Frontal cortex (tissue), 4 donors: ENCODE data around the gene NRARP. TPM values are rescaled to one million over a fixed set of nuclear protein-coding genes. Genes with fewer than 3 reads are reported as not detected.

Experiments used
- DNase-seq, 2 donors: peaks; one replicate each; pipeline ENCODE4 v3.0.0; 2012; ENCODE audit warnings: low spot score in 2 of 2
- FAIRE-seq: peaks from 2 replicates; lab custom pipeline; 2012; peaks lifted over from hg19 to GRCh38; lab: Jason Lieb, UNC
- total RNA-seq: library from RNA; depleted of rRNA; stranded (reverse); fragments of >200 nt; gene quantifications from one replicate; pipeline ENCODE4 v1.2.3, GENCODE V29; 2014
- donor health status: control.
- donor health status: control.
- donor health status: control.

NRARP gene
- total RNA-seq, 1 donor from 2014 or later = 3.7 TPM

DNA sequence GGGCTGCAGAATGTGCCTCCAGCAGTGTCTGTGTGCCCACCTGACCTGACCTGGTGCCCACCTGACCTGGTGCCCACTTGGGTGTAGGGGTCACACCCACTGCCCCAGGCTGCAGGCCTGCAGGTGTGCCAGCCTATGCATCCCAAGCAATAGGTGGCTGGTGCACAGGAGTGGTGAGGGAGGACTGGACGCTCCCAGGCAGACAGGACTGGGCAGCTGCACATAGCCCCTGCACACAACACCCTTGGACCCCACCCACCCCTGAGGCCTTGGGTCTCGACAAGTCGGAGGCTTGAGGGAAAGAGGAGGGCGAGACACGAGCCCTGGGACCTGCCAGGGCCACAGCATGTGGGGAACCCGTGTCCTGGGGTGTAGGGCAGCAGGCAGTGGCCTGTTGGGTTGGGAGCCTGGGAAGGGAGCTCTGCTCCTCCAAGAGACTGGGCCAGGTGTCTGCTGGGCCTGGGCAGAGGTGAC is 10.8 kb upstream of the NRARP start:
- peak in 1 of 2 donors; percentile 39 for DNase-seq
- FAIRE-seq = no peak

DNA sequence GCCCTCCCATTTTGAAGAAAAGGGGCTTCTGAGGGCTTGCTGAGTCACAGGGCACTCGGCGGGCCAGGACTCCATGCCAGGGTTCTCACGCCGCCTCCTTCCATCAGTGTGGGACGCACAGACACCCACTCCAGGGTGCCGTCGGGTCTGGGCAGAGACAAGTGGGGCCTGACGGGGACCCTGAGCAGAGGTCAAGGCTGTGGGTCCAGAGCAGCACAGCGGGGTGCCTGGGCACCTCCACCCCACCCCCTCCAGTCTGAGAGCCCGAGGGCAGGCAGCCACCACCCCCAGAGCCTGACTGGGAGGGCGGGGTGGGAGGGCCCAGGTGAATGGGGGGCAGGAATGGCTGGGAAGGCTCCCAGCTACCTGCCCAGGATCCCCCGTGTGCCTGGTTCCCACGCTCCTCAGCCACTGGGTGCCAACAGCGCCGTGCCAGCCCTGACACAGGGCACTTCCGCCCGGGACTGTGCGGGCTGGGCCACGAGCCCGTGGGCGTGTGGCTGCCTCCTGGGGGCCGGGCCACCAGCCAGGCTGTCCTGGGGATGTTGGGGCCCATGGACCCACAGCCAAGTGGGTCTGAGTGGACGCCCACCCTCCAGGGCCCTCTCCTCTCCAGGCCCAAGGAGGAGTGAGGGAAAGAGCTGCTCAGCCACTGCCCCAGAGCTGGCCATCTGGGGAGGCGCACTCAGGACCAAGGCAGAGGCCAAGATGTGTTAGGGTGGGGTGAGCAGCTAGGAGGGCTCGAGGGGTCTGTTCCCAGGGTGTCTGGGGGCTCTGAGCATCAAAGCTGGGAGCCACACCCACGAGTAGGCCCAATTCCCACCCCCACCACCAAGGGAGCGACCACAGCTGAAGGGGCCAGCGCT is 10.1 kb upstream of the NRARP start:
- FAIRE-seq (no peak), DNase-seq (peak; percentile 32 to 42)

DNA sequence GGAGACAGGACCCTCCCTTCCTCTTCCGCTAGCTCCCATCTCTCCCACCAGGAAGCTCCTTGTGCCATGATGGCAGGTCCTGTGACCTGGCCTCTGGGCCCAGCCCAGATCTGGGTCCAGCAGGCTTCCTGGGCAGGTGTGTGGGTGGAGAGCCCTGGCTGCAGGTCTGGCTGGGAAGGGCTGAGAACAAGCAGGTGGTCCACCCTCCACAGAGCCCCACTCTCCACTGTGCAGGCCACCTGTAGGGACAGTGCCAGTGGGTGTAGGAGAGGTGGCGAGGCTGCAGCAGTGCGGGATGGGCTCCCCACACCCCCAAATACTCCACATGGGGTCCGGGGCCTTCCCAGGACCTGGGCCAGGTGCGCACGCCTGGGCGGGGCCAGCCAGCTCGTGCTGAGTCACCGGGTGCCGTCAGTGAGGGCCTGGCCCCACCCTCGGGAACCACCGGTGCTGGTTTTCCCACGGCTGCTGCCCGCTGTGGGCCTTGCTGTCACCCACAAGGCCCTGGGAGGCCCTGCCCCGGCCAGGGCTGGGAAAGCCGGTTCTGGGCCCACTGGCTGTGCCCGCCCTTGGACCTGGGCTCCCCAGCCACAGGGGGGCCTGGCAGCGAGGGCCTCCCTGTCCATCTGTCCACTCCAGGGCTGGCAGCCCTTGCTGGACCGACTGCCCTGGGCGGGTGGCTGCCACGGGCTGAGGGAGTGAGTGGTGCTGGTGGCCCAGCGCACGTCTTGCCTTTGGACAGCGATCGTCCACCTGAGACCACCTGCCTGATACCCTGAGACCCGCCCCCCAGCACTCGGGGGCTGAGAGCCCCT is 9.3 kb upstream of the NRARP start:
- DNase-seq (peak; percentile 38 to 40), FAIRE-seq (no peak)

DNA sequence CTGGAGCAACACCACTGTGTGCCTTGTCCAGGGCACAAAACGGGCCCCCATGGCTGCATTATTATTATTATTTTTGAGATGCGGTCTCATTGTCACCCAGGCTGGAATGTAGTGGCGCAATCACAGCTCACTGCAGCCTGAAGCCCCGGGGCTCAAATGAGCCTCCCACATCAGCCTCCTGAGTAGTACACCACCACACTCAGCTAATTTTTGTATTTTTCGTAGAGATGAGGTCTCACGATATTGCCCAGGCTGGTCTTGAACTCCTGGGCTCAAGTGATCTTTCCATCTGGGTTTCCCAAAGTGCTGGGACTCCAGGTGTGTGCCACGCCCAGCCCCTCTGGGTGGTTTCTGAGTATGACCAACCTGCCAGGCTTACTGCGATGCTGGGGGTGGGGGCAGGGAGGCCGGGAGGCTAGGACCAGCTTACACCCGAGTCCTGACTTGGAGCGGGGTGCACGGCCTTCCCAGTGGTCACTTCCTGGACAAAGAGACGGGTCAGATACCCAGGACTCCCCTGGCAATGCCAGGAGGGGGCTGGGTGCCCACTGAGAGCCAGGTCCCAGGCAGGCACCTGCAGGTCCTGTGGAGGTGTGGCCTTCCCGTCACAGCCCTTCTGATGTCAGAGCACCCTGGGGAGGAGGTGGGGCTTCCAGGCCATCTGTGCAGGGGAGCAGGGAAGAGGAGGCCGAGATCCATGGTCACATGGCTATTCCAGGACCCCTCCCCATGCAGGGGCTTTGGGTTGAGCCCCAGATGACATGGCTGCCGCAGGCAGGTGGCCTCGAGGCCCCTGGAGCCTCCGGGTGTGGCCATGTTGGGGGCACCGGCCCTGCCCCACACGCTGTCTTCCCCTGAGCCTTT is 8.3 kb upstream of the NRARP start:
- DNase-seq = peak; percentile 29 to 34
- FAIRE-seq = no peak

DNA sequence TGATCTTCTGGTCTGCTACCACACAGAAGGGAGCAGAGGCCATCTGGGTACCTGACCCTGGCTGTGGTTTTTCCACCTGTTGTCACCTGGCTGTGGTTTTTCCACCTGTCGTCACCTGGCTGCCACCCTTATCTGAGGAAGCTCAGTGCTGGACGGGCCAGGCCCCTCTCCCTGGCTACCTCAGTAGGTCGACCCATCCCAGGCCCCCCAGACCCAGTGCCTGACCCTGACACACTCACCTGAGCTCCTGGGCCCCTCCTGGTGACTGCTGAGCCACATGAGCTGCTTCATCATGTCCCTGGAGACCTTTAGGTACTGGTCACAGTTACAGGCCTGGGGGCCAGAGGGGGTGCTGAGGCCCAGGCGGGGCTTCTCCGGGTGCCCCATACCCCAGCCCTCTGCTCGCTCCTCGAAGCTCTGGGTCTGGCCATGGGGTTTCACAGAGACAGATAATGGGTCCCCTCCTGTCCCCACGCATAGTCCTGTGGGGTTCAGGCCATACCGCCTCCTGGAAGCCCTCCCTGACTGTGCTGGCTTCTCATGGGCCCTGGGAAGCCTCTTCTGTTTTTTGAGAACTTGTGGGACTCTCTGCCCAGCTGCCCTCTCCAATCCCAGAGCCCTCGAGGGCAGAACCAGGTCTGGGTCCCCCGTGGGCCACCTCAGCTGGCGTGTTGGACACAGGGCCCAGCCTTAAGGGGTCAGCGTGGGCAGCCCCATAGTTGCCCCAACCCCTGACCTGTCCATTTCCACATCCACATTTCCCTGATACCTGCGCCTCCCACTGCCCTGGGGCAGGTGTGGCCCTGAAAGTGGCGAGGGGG is 7.5 kb upstream of the NRARP start:
- peak in 1 of 2 donors; percentile 34 for DNase-seq

DNA sequence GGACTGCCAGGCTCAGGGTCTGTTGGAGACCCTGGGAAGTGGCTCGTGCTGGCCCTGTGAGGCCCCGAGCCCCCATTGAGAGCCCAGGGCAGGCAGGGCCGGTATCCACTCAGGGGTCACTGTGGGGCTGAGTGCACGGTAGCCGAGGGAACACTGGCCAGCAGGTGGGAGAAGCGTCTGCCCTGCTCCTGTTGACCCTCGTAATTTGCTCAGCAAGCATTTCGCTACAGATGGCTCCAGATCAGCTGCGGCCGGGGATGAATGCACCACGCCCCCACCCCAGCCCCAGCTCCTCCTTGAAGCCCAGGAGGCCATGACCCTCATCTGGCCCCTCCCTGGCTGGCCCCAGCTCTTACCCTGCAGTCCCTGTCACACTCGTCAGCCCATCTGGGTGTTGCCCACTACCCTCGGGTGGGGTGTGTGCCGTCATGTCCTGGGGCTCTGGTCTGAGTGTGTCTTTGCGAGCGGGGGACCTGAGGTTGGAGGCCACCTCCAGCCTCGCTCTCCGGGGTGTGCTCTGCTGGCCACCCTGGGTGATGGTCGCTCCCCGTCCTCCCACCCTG is 6.1 kb upstream of the NRARP start:
- DNase-seq (no peak), FAIRE-seq (no peak)

More for the DNA sequence above, 7.5 kb upstream of the NRARP start:
- no peak for FAIRE-seq

DNA sequence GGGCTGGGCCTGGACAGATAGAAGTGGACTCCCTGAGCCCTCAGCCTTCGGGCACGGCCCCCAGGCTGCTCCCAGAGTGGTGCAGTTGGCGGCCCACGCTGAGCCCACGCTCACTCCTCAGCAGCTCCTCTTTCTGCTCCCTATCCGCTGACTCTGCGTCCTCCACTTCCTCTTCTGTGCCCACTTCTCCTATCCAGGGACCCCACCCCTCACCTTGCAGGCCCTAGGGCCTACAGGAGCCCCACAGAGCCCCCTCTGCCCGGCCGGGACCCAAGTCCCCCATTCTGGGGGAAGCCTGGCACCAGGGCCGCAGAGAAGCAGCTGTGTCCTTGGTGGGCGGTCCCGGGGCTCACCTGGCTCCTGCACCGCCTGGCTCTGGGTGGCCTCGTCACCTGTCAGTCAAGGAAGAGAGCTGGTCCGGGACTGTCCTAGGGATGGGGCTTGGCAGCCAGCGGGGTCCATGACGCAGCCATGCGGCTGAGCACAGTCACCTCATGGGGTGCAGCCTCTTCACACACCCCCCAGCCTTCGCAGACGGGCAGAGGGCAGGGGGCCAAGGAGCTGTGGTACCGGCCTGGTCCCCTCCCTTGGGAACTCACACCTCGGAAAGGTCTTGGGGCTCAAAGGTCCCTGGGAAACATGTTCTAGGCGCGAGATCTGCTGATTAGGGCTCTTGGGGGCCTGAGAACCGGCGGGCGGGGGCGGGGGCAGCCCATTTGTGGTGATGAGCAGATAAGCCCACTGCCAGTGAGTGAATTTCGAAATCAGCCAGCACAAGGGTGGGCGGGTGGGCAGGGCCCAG is 5.4 kb upstream of the NRARP start:
- no peak for FAIRE-seq
- DNase-seq = no peak

DNA sequence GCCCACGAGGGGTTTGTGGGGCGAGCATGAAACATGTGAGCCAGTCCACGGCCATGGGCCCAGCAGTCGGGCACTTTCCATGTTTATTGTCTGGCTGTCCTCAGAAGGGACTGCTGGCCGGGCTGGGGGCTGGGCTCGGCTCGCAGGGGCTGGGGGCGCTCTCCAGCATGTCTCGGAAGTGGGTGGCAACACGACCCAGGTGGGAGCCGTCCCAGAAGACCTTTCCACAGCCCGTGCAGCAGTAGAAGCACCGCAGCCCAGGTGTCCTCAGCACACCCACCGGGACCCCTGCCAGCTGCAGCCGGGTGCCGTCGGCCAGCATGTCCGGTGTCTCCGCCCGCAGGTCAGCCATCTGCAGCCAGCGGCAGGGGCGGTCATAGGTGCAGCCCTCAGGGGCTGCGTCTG is 4.8 kb upstream of the NRARP start:
- FAIRE-seq (no peak), DNase-seq (no peak)

DNA sequence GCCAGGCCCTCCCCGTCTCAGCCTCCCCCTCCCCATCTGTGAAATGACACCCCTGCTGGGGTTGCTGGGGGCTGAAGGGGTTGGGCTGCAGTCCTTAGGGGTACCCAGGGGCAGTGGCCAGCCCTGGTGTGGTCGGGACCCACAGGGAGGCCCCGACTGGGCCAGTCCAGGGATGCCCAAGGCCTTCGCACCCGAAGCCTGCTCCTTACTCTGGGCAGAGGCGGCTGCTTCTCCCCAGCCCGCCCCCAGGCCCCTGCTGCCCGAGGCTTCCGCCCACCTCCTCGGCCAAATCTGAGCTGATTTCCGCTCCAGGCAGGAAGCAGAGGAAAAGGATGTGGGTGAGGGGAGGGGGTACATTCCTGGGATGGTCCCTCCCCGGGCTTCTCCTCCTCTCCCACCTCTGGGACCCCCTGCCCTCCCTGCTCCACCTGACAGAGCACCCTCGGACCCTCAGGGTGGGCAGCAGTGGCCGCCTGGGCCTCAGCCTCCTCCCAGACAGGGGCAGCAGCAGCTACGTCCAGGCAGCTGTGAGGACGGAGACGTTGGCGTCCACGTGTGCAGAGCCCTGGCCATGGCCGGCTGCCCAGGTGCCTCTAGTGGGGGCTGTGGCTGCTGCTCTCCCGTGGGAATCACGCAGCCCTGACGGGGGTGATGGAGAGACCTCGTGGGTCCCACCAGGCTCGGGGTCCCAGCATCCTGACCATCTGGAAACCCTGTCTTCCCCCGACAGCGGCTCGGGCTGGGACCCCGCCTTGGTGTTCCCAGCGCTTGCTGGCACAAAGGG is 4.2 kb upstream of the NRARP start:
- FAIRE-seq = no peak
- no peak for DNase-seq

DNA sequence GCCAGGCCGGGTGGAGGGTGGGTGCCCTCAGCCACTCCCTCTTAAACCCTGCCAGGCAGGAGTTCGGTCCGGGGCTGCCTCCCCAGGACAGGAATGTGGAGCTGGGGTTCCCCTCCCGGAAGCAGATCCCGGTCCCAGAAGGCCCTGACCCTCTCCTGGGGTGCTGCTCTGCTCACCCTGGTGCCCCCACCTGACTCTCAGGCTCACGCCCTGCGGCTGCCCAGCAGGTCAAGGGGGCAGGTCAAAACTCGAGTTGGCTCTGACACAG is 3.7 kb upstream of the NRARP start:
- DNase-seq = no peak
- FAIRE-seq = no peak

DNA sequence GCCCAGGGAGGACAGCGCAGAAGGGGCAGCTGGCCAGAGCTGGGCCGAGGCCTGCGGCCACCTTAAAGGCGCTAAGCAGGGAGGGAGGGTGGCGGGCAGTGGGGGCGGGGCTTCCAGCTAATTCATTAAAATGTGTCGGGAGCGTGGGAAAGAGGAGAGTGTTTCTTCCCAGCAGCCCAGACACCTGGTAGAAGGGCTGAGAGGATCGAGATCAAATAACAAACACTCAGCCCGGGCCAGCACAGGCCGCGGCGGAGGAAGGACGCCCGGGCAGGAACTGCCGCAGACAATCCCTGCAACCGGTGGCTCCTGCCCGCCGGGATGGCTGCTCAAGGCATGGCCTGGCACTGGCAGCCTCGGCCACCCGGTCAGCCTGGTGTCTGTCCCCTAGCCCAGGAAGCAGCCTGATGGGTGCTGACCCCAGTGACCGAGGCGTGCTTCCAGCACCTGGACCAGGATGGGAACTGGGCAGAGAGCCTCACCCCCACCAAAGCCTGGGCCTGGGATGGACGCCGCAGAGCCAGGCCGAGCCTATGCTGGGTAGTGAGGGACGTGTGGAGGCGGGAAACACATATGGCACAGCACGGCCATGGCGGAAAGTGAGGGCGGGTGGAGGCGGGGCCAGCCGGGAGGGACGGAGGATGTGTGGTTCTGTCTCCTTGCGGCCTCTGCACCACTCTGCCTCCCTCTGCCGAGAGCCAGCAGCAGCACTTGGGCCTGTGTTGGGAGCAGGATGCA is 3.2 kb upstream of the NRARP start:
- DNase-seq (no peak), FAIRE-seq (no peak)

DNA sequence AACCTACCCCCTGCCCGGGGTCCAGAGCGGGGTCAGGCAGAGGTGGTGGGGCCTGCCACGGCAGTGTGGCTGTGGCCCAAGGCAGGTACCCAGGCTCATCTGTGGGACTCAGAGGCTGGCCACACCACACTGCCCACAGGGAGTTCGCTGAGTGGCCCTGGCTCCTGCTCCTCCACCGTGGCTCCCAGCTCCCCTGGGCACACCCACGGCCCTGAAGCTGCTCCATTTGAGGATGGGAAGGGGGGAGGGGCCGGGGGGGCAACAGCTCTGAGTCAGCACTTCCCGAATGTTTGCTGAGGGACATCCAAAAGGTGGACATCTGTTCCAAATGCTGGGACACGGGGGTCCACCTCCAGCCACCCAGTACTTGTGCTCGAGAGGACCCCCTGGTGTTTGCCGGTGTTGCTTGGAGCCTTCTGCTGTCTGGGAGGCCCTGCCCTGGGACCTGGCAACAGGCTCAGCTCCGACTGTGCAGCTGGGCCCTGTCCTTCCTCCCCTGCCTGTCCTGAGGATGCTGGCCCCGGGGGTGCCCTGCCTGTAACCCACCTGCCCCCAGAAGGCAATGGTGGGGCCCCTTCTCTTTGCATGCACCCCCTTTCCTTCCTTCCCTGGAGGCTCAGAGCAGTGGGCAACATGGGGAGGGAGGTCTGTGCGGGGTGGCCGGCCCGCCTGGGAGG is 2.5 kb upstream of the NRARP start:
- FAIRE-seq (no peak), DNase-seq (no peak)

DNA sequence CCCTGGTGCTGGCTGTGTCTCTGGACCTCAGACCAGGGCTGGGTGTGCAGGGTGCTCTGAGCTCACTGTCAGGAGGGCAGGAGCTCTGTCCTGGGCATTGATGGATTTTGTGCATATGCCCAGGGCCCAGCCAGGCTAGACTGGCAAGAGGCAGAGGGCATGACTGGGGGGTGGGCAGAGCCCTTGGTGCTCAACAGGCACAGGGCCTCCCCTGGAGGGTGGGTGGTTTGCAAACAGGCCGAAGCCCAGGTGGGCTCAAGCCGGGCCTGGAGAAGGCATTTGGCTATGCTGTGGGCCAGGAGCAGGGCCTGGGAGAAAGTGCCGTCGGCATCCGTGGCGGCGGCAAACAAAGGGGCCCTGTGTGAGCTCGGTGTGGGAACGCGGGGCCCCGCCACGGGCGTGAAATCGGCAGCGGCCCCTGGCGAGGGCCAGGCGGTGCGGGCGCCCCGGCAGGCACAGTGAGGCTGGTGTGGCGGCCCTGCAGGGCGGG is 1.9 kb upstream of the NRARP start:
- FAIRE-seq = no peak
- no peak for DNase-seq

DNA sequence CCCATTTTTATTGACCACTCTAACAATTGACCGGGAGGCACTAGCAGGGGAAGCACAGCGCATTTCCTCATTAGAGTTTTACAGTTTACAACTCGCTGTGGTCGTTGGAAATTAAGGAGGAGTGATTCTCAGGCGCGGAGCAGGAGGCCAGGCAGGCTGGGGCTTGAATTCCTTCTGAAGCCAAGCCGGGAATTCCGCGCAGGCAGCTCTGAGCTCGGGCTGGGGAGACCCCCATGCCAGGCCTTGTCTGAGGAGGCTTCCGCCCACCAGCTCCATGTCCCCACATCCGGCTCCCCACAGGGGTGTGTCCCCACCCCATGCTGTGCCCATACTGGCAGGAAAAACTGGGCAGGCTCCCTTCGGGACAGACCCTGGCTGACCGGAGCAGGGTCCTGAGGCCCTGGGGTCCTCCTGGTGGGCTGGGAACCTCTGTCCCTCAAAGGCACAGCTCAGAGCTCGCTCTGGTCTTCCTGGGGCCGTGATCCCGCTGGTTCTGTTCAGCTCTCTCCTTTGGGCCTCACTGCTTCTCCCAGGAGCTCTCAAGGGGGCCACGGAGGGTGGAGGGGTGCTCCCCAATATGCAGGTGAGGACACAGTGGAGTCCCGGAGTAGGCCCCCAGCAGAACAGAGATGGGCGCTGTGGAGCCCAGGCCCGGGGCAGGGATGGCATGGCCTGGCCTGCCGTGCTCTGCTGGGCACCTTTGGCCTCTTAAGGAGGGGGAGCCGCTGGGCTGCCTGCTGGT is 1.3 kb upstream of the NRARP start:
- FAIRE-seq (no peak), DNase-seq (no peak)

DNA sequence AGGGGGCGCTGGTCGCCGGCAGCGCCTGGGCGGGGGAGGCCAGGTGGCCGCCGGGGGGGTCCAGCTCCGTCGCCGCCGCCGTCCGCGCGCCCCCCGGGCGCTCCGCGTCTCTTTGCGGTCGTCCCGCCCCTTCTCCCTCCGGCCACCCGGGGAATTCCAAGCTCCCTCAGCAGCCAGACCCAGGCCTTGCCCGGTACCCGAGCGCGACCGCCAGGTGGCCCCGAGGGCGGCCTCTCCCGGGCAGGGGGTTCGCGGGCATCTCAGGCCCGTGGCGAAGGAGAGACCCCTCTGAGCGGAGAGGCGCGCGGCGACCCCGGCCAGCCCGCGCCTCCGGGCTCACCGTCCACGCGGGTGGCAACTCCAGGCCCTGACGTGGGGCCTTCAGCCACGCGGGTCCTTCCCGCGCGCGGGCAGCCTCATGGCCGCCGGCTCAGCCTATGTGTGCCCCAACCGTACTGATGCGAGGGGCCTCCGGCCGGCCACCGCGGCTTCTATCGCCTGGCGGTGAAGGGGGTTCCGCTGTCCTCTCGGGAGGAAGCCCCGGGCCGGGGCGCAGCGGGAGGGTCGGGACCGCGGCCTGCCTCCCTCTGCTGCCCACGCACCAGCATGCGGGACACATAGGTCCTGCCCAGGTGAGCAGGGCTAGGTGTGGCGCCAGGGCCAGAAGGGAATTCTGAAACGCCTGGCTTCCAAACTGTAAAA is 529 bp upstream of the NRARP start:
- FAIRE-seq (no peak), DNase-seq (no peak)
